HL-60 (cell line): Measurements from ENCODE around the gene LRBA.

Source experiments
- GABPA ChIP-seq: IDR thresholded peaks from 2 replicates; pipeline ENCODE4 v1.6.1; 2012; ENCODE audit warnings: low read depth
- POLR2AphosphoS5 ChIP-seq: IDR thresholded peaks from 2 replicates; pipeline ENCODE4 v1.6.1; 2012; ENCODE audit warnings: low read depth
- TF ChIP-seq, protein P1 (sequence below): IDR thresholded peaks from one replicate; pipeline ENCODE4 v1.5.1; 2011; ENCODE audit warnings: low read length, control low read depth, inconsistent platforms; ENCODE audit not compliant: insufficient read depth
- TF ChIP-seq, protein P2 (sequence below): IDR thresholded peaks from 2 replicates; pipeline ENCODE4 v1.6.1; 2012; ENCODE audit warnings: low read depth; ENCODE audit not compliant: insufficient replicate concordance

GRCh38 chr4:150289198-150289597, 725.9 kb downstream of the LRBA start:
- TF ChIP-seq, protein P1, sequence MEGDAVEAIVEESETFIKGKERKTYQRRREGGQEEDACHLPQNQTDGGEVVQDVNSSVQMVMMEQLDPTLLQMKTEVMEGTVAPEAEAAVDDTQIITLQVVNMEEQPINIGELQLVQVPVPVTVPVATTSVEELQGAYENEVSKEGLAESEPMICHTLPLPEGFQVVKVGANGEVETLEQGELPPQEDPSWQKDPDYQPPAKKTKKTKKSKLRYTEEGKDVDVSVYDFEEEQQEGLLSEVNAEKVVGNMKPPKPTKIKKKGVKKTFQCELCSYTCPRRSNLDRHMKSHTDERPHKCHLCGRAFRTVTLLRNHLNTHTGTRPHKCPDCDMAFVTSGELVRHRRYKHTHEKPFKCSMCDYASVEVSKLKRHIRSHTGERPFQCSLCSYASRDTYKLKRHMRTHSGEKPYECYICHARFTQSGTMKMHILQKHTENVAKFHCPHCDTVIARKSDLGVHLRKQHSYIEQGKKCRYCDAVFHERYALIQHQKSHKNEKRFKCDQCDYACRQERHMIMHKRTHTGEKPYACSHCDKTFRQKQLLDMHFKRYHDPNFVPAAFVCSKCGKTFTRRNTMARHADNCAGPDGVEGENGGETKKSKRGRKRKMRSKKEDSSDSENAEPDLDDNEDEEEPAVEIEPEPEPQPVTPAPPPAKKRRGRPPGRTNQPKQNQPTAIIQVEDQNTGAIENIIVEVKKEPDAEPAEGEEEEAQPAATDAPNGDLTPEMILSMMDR: no peak
- TF ChIP-seq POLR2AphosphoS5 (no peak), GABPA (no peak)
- TF ChIP-seq, protein P2, sequence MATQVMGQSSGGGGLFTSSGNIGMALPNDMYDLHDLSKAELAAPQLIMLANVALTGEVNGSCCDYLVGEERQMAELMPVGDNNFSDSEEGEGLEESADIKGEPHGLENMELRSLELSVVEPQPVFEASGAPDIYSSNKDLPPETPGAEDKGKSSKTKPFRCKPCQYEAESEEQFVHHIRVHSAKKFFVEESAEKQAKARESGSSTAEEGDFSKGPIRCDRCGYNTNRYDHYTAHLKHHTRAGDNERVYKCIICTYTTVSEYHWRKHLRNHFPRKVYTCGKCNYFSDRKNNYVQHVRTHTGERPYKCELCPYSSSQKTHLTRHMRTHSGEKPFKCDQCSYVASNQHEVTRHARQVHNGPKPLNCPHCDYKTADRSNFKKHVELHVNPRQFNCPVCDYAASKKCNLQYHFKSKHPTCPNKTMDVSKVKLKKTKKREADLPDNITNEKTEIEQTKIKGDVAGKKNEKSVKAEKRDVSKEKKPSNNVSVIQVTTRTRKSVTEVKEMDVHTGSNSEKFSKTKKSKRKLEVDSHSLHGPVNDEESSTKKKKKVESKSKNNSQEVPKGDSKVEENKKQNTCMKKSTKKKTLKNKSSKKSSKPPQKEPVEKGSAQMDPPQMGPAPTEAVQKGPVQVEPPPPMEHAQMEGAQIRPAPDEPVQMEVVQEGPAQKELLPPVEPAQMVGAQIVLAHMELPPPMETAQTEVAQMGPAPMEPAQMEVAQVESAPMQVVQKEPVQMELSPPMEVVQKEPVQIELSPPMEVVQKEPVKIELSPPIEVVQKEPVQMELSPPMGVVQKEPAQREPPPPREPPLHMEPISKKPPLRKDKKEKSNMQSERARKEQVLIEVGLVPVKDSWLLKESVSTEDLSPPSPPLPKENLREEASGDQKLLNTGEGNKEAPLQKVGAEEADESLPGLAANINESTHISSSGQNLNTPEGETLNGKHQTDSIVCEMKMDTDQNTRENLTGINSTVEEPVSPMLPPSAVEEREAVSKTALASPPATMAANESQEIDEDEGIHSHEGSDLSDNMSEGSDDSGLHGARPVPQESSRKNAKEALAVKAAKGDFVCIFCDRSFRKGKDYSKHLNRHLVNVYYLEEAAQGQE: no peak
